Smooth muscle cell (in vitro differentiated cells): ENCODE data around the gene GLUL. TPM values are rescaled to one million over a fixed set of nuclear protein-coding genes. Genes with fewer than 3 reads are reported as not detected.

Experiments used
- DNase-seq: peaks from one replicate; lab custom pipeline; 2025; ENCODE audit not compliant: unreplicated experiment; lab: John Stamatoyannopoulos, UW
- H2AFZ ChIP-seq: fragments of 200-600 bp; sonication (generic); 2 replicates; pipeline ENCODE4 v1.6.0; 2016; ENCODE audit warnings: antibody characterized with exemption, low read depth, mild to moderate bottlenecking
- H3F3A ChIP-seq: fragments of 200-600 bp; sonication (generic); 2 replicates; pipeline ENCODE4 v1.6.0; 2017; ENCODE audit warnings: antibody characterized with exemption, low read depth
- H3K27ac ChIP-seq: fragments of 200-600 bp; sonication (generic); 2 replicates; pipeline ENCODE4 v1.5.1; 2016; ENCODE audit warnings: low read depth, mild to moderate bottlenecking
- H3K27me3 ChIP-seq: fragments of 200-600 bp; sonication (generic); 2 replicates; pipeline ENCODE4 v1.6.1; 2016; ENCODE audit warnings: low read depth, mild to moderate bottlenecking
- H3K36me3 ChIP-seq: fragments of 200-600 bp; sonication (generic); 2 replicates; pipeline ENCODE4 v1.5.1; 2016; ENCODE audit warnings: low read depth
- H3K4me1 ChIP-seq: fragments of 200-600 bp; sonication (generic); 2 replicates; pipeline ENCODE4 v1.5.1; 2016; ENCODE audit warnings: low read depth
- H3K4me2 ChIP-seq: fragments of 200-600 bp; sonication (generic); 2 replicates; pipeline ENCODE4 v1.6.0; 2016; ENCODE audit warnings: mild to moderate bottlenecking
- H3K4me3 ChIP-seq: fragments of 200-600 bp; sonication (generic); 2 replicates; pipeline ENCODE4 v1.5.1; 2016; ENCODE audit warnings: mild to moderate bottlenecking
- H3K79me2 ChIP-seq: fragments of 200-600 bp; sonication (generic); 2 replicates; pipeline ENCODE4 v1.6.0; 2016; ENCODE audit warnings: low read depth, mild to moderate bottlenecking
- H3K9ac ChIP-seq: fragments of 200-600 bp; sonication (generic); 2 replicates; pipeline ENCODE4 v1.6.0; 2016; ENCODE audit warnings: low read depth
- H3K9me3 ChIP-seq: fragments of 200-600 bp; sonication (generic); replicated peaks from 2 replicates; pipeline ENCODE4 v1.5.1; 2016; ENCODE audit warnings: low read depth
- H4K20me1 ChIP-seq: fragments of 200-600 bp; sonication (generic); 2 replicates; pipeline ENCODE4 v1.6.0; 2016; ENCODE audit warnings: low read depth
- WGBS: methylation state at CpG from one replicate; pipeline ENCODE4 v1.1.7; 2016; ENCODE audit warnings: low lambda C conversion rate; 5-methylcytosine and 5-hydroxymethylcytosine counted together
- polyA plus RNA-seq: library from polyadenylated mRNA; unstranded; fragments of >200 nt; fragmentation: Nextera tagmentation; extraction: Ambion mirVana; gene quantifications from 2 replicates; pipeline ENCODE4 v1.2.1, GENCODE V29; 2016
- total RNA-seq: library from RNA; depleted of rRNA; stranded (reverse); fragments of >200 nt; gene quantifications from 2 replicates; pipeline ENCODE4 v1.2.3, GENCODE V29; 2014
- TF ChIP-seq, protein P1 (sequence below): fragments of 200-600 bp; sonication (generic); IDR thresholded peaks from 2 replicates; pipeline ENCODE4 v1.5.1; 2017; ENCODE audit warnings: borderline replicate concordance, mild to moderate bottlenecking, antibody characterized with exemption; ENCODE audit not compliant: insufficient read depth, poor library complexity, severe bottlenecking

Gene GLUL
- total and polyA plus RNA-seq, 2 experiments from 2014 or later: 108 to 127 TPM

DNA sequence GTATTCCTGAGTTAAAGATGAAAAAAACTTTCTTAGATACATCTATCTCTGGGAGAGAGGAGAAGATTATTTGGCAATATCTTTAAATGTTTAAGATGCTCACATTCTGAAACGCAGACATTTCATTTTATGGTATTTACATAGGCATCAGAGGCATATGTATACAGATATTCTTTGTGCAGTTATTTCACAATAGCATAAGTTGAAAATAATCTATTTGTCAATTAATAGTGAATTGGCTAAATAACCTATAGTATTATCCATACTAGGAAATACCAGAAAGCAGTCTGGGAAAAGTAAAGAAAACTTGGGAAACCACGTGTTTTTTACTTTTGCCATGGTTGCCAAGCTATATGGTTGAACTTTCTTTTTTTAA, 35.9 kb downstream of the GLUL start:
- Histone ChIP-seq H3K79me2 (no peaks in the 10 kb centered on the region), H3K9ac (no peak overlapping the region)

GRCh38 chr1:182351790-182352364, 39.7 kb downstream of the GLUL start:
- DNase-seq: no peak
- Histone ChIP-seq H3K9me3 (no peaks in the 10 kb centered on the region), H4K20me1 (no peaks in the 10 kb centered on the region), H3K79me2 (no peaks in the 10 kb centered on the region), H3K36me3 (no peaks in the 10 kb centered on the region), H3F3A (no peaks in the 10 kb centered on the region), H3K4me2 (no peak overlapping the region), H3K9ac (no peak overlapping the region), H3K4me1 (peaks cover 8% of the 10 kb centered on the region), H3K27me3 (no peaks in the 10 kb centered on the region), H3K27ac (no peak overlapping the region), H2AFZ (no peak overlapping the region), H3K4me3 (no peak overlapping the region)
- 73% methylated on average over 1 of the region's 1 CpG for WGBS
- TF ChIP-seq, protein P1, sequence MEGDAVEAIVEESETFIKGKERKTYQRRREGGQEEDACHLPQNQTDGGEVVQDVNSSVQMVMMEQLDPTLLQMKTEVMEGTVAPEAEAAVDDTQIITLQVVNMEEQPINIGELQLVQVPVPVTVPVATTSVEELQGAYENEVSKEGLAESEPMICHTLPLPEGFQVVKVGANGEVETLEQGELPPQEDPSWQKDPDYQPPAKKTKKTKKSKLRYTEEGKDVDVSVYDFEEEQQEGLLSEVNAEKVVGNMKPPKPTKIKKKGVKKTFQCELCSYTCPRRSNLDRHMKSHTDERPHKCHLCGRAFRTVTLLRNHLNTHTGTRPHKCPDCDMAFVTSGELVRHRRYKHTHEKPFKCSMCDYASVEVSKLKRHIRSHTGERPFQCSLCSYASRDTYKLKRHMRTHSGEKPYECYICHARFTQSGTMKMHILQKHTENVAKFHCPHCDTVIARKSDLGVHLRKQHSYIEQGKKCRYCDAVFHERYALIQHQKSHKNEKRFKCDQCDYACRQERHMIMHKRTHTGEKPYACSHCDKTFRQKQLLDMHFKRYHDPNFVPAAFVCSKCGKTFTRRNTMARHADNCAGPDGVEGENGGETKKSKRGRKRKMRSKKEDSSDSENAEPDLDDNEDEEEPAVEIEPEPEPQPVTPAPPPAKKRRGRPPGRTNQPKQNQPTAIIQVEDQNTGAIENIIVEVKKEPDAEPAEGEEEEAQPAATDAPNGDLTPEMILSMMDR: no peak

More for the DNA sequence above, 35.9 kb downstream of the GLUL start:
- TF ChIP-seq, protein P1: no peak
- H3K36me3 ChIP-seq: no peaks in the 10 kb centered on the region
- 87% methylated on average over 2 of the region's 2 CpGs for WGBS
- H3K27ac ChIP-seq: no peak overlapping the region
- no peaks in the 10 kb centered on the region for H3F3A ChIP-seq
- no peak for DNase-seq
- no peak overlapping the region for H3K4me2 ChIP-seq
- no peak overlapping the region for H2AFZ ChIP-seq
- H3K4me1 ChIP-seq: peaks cover 20% of the 10 kb centered on the region
- no peaks in the 10 kb centered on the region for H3K27me3 ChIP-seq
- H4K20me1 ChIP-seq: no peaks in the 10 kb centered on the region
- no peak overlapping the region for H3K4me3 ChIP-seq
- H3K9me3 ChIP-seq: no peaks in the 10 kb centered on the region

GRCh38 chr1:182350839-182351238, 40.8 kb downstream of the GLUL start:
- 87% methylated on average over 2 of the region's 2 CpGs for WGBS
- Histone ChIP-seq H3K79me2 (no peaks in the 10 kb centered on the region), H2AFZ (no peak overlapping the region), H3K4me1 (peaks cover 8% of the 10 kb centered on the region), H3F3A (no peaks in the 10 kb centered on the region), H3K27me3 (no peaks in the 10 kb centered on the region), H3K4me2 (no peak overlapping the region), H3K27ac (no peak overlapping the region), H3K4me3 (no peak overlapping the region), H4K20me1 (no peaks in the 10 kb centered on the region), H3K9ac (no peak overlapping the region), H3K36me3 (no peaks in the 10 kb centered on the region), H3K9me3 (no peaks in the 10 kb centered on the region)
- TF ChIP-seq, protein P1: no peak
- DNase-seq: no peak
